HepG2 (cell line): ENCODE data around the gene SUMO4. TPM values are rescaled to one million over a fixed set of nuclear protein-coding genes. Genes with fewer than 3 reads are reported as not detected.

Experiments
- polyA plus RNA-seq, 8 experiments: library from polyadenylated mRNA; depleted of rRNA in 3 of 8; stranded (reverse) in 7 of 8; unstranded in 1 of 8; fragments of >200 nt; fragmentation: Illumina TruSeq in 4 of 8; extraction: Trizol in 4 of 8; gene quantifications; 2 replicates each; pipeline versions ENCODE4 v1.2.1 to v1.2.3, GENCODE V29; 2011 to 2016; ENCODE audit warnings: low read depth in 4 of 8, missing spikeins in 1 of 8, mixed read lengths in 1 of 8; ENCODE audit not compliant: insufficient read depth in 1 of 8
- total RNA-seq, 5 experiments: library from RNA; depleted of rRNA; stranded (reverse); fragments of >200 nt; fragmentation: Illumina TruSeq; extraction: Trizol; gene quantifications; 2 replicates each; pipeline ENCODE4 v1.2.3, GENCODE V29; 2016; ENCODE audit warnings: low read depth in 1 of 5
- TF ChIP-seq, protein P1 (sequence below), 2 experiments: fragments of 450-650 bp in 1 of 2; sonication (generic) in 1 of 2; formaldehyde crosslinking in 1 of 2; IDR thresholded peaks; 2 replicates each; pipeline versions ENCODE4 v1.6.1 to v1.8.0; 2016 to 2022; ENCODE audit warnings: antibody characterized with exemption in 1 of 2, mild to moderate bottlenecking in 1 of 2, missing genetic modification reagents in 1 of 2

The SUMO4 gene
- total and polyA plus RNA-seq, 2 of the 13 experiments (the other 11 are each of a cell fraction or from before 2014, with no cell fraction given), result 0.22 to 1.2 TPM

DNA sequence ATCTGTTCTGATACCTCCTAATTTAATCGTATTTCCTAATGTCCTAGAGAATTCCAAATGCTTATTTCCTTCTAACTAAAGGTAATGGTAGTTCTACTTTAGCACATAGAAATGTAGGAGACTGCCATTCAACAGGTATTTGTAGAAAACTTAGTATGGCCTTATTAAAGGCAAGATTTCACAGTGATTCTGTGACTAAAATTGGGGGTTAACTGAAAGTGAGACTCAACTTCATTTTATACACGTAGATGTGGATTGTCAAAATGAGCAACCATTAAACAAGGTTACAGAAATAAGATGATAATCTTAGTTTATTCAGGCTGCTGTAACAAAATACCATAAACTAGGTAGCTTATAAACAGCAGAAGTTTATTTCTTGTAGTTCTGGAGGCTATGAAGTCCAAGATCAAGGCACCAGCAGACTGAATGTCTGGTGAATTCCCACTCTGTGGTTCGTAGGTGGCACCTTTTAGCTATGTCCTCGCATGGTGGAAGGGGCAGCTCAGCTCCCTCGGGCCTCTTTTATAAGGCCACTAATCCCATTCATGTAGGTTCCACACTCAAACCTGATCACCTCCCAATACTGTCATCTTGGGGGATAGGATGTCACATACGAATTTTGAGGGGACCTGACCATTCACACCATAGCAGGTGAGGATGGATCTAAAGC lies 43.8 kb upstream of the SUMO4 start (continued):
- TF ChIP-seq, protein P1, sequence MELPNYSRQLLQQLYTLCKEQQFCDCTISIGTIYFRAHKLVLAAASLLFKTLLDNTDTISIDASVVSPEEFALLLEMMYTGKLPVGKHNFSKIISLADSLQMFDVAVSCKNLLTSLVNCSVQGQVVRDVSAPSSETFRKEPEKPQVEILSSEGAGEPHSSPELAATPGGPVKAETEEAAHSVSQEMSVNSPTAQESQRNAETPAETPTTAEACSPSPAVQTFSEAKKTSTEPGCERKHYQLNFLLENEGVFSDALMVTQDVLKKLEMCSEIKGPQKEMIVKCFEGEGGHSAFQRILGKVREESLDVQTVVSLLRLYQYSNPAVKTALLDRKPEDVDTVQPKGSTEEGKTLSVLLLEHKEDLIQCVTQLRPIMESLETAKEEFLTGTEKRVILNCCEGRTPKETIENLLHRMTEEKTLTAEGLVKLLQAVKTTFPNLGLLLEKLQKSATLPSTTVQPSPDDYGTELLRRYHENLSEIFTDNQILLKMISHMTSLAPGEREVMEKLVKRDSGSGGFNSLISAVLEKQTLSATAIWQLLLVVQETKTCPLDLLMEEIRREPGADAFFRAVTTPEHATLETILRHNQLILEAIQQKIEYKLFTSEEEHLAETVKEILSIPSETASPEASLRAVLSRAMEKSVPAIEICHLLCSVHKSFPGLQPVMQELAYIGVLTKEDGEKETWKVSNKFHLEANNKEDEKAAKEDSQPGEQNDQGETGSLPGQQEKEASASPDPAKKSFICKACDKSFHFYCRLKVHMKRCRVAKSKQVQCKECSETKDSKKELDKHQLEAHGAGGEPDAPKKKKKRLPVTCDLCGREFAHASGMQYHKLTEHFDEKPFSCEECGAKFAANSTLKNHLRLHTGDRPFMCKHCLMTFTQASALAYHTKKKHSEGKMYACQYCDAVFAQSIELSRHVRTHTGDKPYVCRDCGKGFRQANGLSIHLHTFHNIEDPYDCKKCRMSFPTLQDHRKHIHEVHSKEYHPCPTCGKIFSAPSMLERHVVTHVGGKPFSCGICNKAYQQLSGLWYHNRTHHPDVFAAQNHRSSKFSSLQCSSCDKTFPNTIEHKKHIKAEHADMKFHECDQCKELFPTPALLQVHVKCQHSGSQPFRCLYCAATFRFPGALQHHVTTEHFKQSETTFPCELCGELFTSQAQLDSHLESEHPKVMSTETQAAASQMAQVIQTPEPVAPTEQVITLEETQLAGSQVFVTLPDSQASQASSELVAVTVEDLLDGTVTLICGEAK (IDR thresholded peaks at IDR 0.05), result no peak
- TF ChIP-seq, protein P1 (CRISPR knock-in tag; IDR thresholded peaks at IDR 0.05), result no peak
